Loucy (cell line): ENCODE measurements around the gene DNASE2.

Source experiments
- H2AFZ ChIP-seq: fragments of 200-600 bp; sonication (generic); 2 replicates; pipeline ENCODE4 v1.6.0; 2016; ENCODE audit warnings: antibody characterized with exemption, mild to moderate bottlenecking, low read length, moderate library complexity
- H3F3A ChIP-seq: fragments of 200-600 bp; 2 replicates; pipeline ENCODE4 v1.6.0; 2016; ENCODE audit warnings: antibody characterized with exemption, low read depth, mild to moderate bottlenecking
- H3K27me3 ChIP-seq: fragments of 200-600 bp; sonication (generic); 2 replicates; pipeline ENCODE4 v1.6.1; 2014; ENCODE audit warnings: low read length, mild to moderate bottlenecking; ENCODE audit not compliant: insufficient read depth, poor library complexity, severe bottlenecking
- H3K36me3 ChIP-seq: fragments of 200-600 bp; sonication (generic); 2 replicates; pipeline ENCODE4 v1.6.1; 2016; ENCODE audit warnings: low read length; ENCODE audit not compliant: insufficient read depth
- H3K4me1 ChIP-seq: fragments of 200-600 bp; sonication (generic); 2 replicates; pipeline ENCODE4 v1.5.1; 2014; ENCODE audit warnings: low read length, mild to moderate bottlenecking; ENCODE audit not compliant: insufficient read depth, poor library complexity, severe bottlenecking
- H3K4me2 ChIP-seq: fragments of 200-600 bp; sonication (generic); 2 replicates; pipeline ENCODE4 v1.6.0; 2014; ENCODE audit warnings: antibody characterized with exemption, low read length, low read depth, mild to moderate bottlenecking; ENCODE audit not compliant: poor library complexity, severe bottlenecking
- H3K4me3 ChIP-seq: fragments of 200-600 bp; sonication (generic); 2 replicates; pipeline ENCODE4 v1.5.1; 2014; ENCODE audit warnings: low read length, mild to moderate bottlenecking, mixed read lengths; ENCODE audit not compliant: poor library complexity, severe bottlenecking
- H3K79me2 ChIP-seq: fragments of 200-600 bp; sonication (generic); 2 replicates; pipeline ENCODE4 v1.6.1; 2014; ENCODE audit warnings: low read length; ENCODE audit not compliant: insufficient read depth
- H3K9ac ChIP-seq: fragments of 200-600 bp; sonication (generic); 2 replicates; pipeline ENCODE4 v1.6.0; 2014; ENCODE audit warnings: mild to moderate bottlenecking, low read depth, low read length, moderate library complexity; ENCODE audit not compliant: poor library complexity, severe bottlenecking
- H3K9me2 ChIP-seq: fragments of 200-600 bp; sonication (generic); replicated peaks from 2 replicates; pipeline ENCODE4 v1.6.1; 2016; ENCODE audit warnings: low read depth, low read length, mixed read lengths
- H3K9me3 ChIP-seq: fragments of 200-600 bp; sonication (generic); 2 replicates; pipeline ENCODE4 v1.6.1; 2014; ENCODE audit warnings: mild to moderate bottlenecking, antibody characterized with exemption, low read length, low read depth; ENCODE audit not compliant: insufficient read depth
- H4K20me1 ChIP-seq: fragments of 200-600 bp; sonication (generic); 2 replicates; pipeline ENCODE4 v1.6.0; 2014; ENCODE audit warnings: antibody characterized with exemption, low read length, mild to moderate bottlenecking; ENCODE audit not compliant: insufficient read depth, poor library complexity, severe bottlenecking
- CTCF ChIP-seq: fragments of 200-600 bp; sonication (generic); conservative IDR thresholded peaks from 2 replicates; pipeline ENCODE4 v1.5.1; 2014; ENCODE audit warnings: mild to moderate bottlenecking, antibody characterized with exemption, low read length
- EZH2phosphoT487 ChIP-seq: fragments of 200-600 bp; IDR thresholded peaks from 2 replicates; pipeline ENCODE4 v1.6.1; 2018; ENCODE audit warnings: antibody characterized with exemption, mild to moderate bottlenecking, moderate library complexity, borderline replicate concordance

Gene DNASE2

GRCh38 chr19:12834976-12835757 is 46.1 kb downstream of the DNASE2 start:
- Histone ChIP-seq H3K9ac (peak overlapping the region; percentile 75), H4K20me1 (peaks cover 9% of the 10 kb centered on the region), H3K36me3 (no peaks in the 10 kb centered on the region), H3K9me3 (no peaks in the 10 kb centered on the region), H3K4me3 (peak overlapping the region; percentile 78), H3F3A (no peaks in the 10 kb centered on the region), H3K27me3 (no peaks in the 10 kb centered on the region), H2AFZ (no peak overlapping the region), H3K4me2 (no peak overlapping the region), H3K9me2 (no peaks in the 10 kb centered on the region), H3K4me1 (peaks cover 31% of the 10 kb centered on the region), H3K79me2 (peaks cover 14% of the 10 kb centered on the region)
- TF ChIP-seq CTCF (no peak), EZH2phosphoT487 (no peak)

DNA sequence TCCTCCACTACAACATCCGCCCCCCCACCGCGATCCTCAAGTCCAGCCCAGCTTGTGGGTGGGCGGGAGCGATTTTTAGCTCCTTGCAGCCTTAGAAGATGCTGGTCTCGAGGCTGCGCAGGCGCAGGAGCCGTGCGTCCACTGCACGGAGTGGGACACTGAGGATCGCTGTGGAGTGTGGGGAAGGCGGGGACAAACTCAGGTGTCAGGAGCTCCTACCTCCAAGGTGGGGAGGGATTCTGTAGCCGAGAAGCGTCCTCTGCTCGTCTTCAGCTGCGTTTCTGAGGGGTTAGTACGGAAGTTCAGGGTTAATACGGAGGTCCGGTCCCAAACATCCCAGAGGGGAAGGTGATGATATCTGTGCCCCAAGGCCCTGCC is 46.7 kb downstream of the DNASE2 start, which contains the start of gene RTBDN:
Gene RTBDN, minus strand, starts transcription at position 14 of the 378 bp plus-strand sequence. CDS start 4,600 bp downstream, outside the sequence.
- peak within 1 kb of the TSS; percentile 94 for H2AFZ ChIP-seq
- no peak for TF ChIP-seq EZH2phosphoT487
- H3K9ac ChIP-seq = peak within 1 kb of the TSS; percentile 75

DNA sequence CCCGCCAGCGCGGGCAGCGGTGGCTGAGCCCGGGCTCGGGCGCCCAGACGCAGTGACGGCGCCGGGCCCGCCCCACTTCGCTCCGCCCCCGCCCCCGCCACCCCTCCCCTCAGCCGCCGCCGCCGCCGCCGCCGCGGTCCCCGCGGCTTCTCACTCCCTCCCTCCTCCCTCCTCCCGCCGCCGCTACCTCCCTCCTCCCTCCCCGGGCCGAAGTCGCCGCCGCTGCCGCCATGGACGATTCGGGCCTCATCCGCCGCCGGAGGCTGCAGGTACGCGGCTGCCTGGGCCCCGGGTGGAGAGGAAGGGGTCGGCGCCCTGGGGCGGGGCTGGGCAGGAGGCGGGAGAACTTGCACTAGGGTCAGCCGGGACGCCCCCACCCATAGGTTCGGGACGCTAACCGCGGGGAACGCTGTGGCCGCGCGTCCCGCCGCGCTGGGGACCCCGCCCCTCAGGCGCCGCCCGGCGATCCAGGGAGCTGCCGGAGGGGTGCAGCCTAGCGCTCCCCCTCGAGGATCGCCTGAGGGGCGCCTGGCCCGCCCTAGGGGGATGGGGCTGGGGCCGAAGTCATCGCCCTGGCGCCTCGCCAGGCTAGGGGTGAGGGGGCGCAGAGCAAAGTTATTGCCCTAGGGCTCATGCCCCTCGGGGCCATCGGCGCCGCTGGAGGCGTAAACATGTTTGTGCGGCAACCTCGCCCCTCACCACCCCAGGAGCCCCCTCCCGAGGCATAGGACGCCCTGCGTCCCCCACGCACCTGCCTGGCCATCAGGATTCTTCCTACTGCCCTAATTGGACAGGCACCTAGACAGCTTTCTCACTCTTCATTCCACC is 47.3 kb downstream of the DNASE2 start:
- H4K20me1 ChIP-seq = no peaks in the 10 kb centered on the region
- H3K9ac ChIP-seq = peak overlapping the region; percentile 75
- H3K4me2 ChIP-seq = peak overlapping the region; percentile 78
- H3K79me2 ChIP-seq = peaks cover 4% of the 10 kb centered on the region; the same call in 1 of the 2 replicates
- no peaks in the 10 kb centered on the region for H3K9me3 ChIP-seq
- H3K4me1 ChIP-seq = peaks cover 24% of the 10 kb centered on the region
- H3F3A ChIP-seq = no peaks in the 10 kb centered on the region
- H3K9me2 ChIP-seq = no peaks in the 10 kb centered on the region
- peak overlapping the region; percentile 94 for H2AFZ ChIP-seq
- no peaks in the 10 kb centered on the region for H3K36me3 ChIP-seq
- no peaks in the 10 kb centered on the region for H3K27me3 ChIP-seq
- H3K4me3 ChIP-seq = peak overlapping the region; percentile 78
- no peak for TF ChIP-seq EZH2phosphoT487
- 0 out of 2 replicates have a peak, but pooled peaks have one; percentile 14 for TF ChIP-seq CTCF

More for the DNA sequence above, 46.7 kb downstream of the DNASE2 start, which contains the start of gene RTBDN:
- no peaks in the 10 kb centered on the region for H3K9me2 ChIP-seq
- no peaks in the 10 kb centered on the region for H3F3A ChIP-seq
- no peaks in the 10 kb centered on the region for H3K9me3 ChIP-seq
- peaks cover 30% of the 10 kb centered on the region for H3K4me1 ChIP-seq
- H3K36me3 ChIP-seq = no peaks in the 10 kb centered on the region
- H3K4me3 ChIP-seq = peak within 1 kb of the TSS; percentile 78
- no peaks in the 10 kb centered on the region for H3K27me3 ChIP-seq
- peak within 1 kb of the TSS; percentile 78 for H3K4me2 ChIP-seq
- H4K20me1 ChIP-seq = peaks cover 5% of the 10 kb centered on the region
- H3K79me2 ChIP-seq = peaks cover 10% of the 10 kb centered on the region
